Testis (tissue), 3 donors: ENCODE results near the gene ZNF655. TPM values are rescaled to one million over a fixed set of nuclear protein-coding genes. Genes with fewer than 3 reads are reported as not detected.

ENCODE experiments used
- DNase-seq: peaks from one replicate; pipeline ENCODE4 v3.0.0-alpha.2; 2019
- H3K27ac ChIP-seq, 2 donors: fragments of 200-600 bp; sonication (generic); one replicate each; pipeline ENCODE4 v1.5.1; 2019
- H3K27me3 ChIP-seq: fragments of 200-600 bp; sonication (generic); one replicate; pipeline ENCODE4 v1.5.1; 2019
- H3K36me3 ChIP-seq: fragments of 200-600 bp; sonication (generic); one replicate; pipeline ENCODE4 v1.5.1; 2017; ENCODE audit warnings: low read depth; ENCODE audit errors: missing control alignments
- H3K4me1 ChIP-seq: fragments of 200-600 bp; sonication (generic); one replicate; pipeline ENCODE4 v1.5.1; 2019
- H3K4me3 ChIP-seq, 2 donors: fragments of 200-600 bp; sonication (generic); one replicate each; pipeline ENCODE4 v1.5.1; 2017 to 2019
- H3K9me3 ChIP-seq: fragments of 200-600 bp; sonication (generic); one replicate; pipeline ENCODE4 v1.5.1; 2017
- POLR2A ChIP-seq: fragments of 450-650 bp; IDR thresholded peaks from one replicate; pipeline ENCODE4 v1.6.1; 2017; ENCODE audit warnings: antibody characterized with exemption, mild to moderate bottlenecking, moderate library complexity
- WGBS, 2 donors: methylation state at CpG; one replicate each; pipeline ENCODE4 v1.1.5; 2018; 5-methylcytosine and 5-hydroxymethylcytosine counted together
- intact Hi-C: fragments of 100-400 bp; cut with DNase I; formaldehyde crosslinking; loops from one replicate; pipeline ENCODE4 v1.15.1; 2023; ENCODE audit warnings: low total_unique reads
- polyA plus RNA-seq: library from polyadenylated mRNA; stranded (reverse); fragments of 350-450 nt; fragmentation: Illumina TruSeq; extraction: RNeasy Lipid Tissue Mini Kit (QIAGEN cat#74804); gene quantifications from one replicate; pipeline ENCODE4 v1.2.3, GENCODE V29; 2014; ENCODE audit warnings: low read depth, low replicate concordance; ENCODE audit not compliant: insufficient read depth
- total RNA-seq, 2 donors: library from RNA; depleted of rRNA; stranded (reverse); fragments of >200 nt; gene quantifications; one replicate each; pipeline ENCODE4 v1.2.3, GENCODE V29; 2016
- TF ChIP-seq, protein P1 (sequence below), 3 experiments: fragments of 450-650 bp in 2 of 3; fragments of 200-600 bp in 1 of 3; sonication (generic) in 1 of 3; IDR thresholded peaks; one replicate each; pipeline ENCODE4 v1.5.1; 2016 to 2019; ENCODE audit warnings: antibody characterized with exemption in 3 of 3, mild to moderate bottlenecking in 2 of 3, moderate library complexity in 1 of 3

The ZNF655 gene
- total and polyA plus RNA-seq, 3 donors from 2014 or later: 45.9 to 149 (median 120) TPM

DNA sequence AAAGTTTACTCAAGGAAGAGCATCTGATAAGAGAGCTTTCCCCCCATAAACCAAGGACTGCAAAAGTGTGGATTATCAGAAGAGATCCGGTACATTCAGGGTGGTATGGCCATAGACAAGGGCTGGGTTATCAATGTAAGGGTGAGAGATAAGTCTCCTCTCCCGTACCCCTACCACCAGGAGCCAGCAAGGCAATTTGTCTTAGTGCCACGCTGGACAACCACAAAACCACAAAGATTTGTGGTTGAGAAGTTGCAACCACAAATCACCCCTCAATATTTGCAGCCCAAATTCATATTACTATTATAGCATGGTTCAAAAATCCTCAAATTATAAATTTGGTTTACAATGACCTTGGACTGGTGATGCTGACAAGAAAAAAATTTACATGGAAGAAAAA, 56.1 kb downstream of the ZNF655 start:
- peaks cover 12% of the 10 kb centered on the region for H3K4me1 ChIP-seq
- H3K27me3 ChIP-seq: no peaks in the 10 kb centered on the region
- no peak for DNase-seq
- H3K9me3 ChIP-seq: no peaks in the 10 kb centered on the region
- TF ChIP-seq POLR2A: no peak
- TF ChIP-seq, protein P1, sequence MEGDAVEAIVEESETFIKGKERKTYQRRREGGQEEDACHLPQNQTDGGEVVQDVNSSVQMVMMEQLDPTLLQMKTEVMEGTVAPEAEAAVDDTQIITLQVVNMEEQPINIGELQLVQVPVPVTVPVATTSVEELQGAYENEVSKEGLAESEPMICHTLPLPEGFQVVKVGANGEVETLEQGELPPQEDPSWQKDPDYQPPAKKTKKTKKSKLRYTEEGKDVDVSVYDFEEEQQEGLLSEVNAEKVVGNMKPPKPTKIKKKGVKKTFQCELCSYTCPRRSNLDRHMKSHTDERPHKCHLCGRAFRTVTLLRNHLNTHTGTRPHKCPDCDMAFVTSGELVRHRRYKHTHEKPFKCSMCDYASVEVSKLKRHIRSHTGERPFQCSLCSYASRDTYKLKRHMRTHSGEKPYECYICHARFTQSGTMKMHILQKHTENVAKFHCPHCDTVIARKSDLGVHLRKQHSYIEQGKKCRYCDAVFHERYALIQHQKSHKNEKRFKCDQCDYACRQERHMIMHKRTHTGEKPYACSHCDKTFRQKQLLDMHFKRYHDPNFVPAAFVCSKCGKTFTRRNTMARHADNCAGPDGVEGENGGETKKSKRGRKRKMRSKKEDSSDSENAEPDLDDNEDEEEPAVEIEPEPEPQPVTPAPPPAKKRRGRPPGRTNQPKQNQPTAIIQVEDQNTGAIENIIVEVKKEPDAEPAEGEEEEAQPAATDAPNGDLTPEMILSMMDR (IDR thresholded peaks at IDR 0.05): no peak
- intact Hi-C loops: no loop called here
- no peaks in the 10 kb centered on the region for H3K36me3 ChIP-seq
- 69 to 88% methylated on average over 3 of the region's 3 CpGs for WGBS, 2 donors
- H3K4me3 ChIP-seq: no peak overlapping the region
- no peak overlapping the region for H3K27ac ChIP-seq

DNA sequence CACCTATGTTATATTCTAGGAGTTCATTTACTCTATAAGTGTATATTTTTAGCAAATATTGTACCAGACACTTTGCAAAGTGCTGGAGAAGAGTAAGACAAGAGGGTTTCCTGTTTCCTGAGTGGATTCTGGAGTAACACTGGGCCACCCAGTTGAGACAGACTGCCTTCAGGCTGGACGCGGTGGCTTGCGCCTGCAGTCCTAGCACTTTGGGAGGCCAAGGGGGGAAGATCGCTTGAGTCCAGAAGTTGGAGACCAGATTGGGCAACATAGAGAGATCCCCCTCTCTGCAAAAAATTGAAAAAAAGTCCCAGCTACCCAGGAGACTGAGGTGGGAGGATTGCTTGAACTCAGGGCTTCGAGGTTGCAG, 57.5 kb downstream of the ZNF655 start:
- Histone ChIP-seq H3K27me3 (no peaks in the 10 kb centered on the region), H3K4me3 (peak overlapping the region; percentile 94), H3K36me3 (no peaks in the 10 kb centered on the region), H3K9me3 (no peaks in the 10 kb centered on the region), H3K4me1 (peaks cover 12% of the 10 kb centered on the region), H3K27ac (peak overlapping the region in 1 of 2 donors; percentile 75)
- no peak for TF ChIP-seq POLR2A
- TF ChIP-seq, protein P1 (IDR thresholded peaks at IDR 0.05): no peak
- DNase-seq: no peak
- 58 to 60% methylated on average over 5 of the region's 5 CpGs for WGBS, 2 donors
- intact Hi-C loops: no loop called here

DNA sequence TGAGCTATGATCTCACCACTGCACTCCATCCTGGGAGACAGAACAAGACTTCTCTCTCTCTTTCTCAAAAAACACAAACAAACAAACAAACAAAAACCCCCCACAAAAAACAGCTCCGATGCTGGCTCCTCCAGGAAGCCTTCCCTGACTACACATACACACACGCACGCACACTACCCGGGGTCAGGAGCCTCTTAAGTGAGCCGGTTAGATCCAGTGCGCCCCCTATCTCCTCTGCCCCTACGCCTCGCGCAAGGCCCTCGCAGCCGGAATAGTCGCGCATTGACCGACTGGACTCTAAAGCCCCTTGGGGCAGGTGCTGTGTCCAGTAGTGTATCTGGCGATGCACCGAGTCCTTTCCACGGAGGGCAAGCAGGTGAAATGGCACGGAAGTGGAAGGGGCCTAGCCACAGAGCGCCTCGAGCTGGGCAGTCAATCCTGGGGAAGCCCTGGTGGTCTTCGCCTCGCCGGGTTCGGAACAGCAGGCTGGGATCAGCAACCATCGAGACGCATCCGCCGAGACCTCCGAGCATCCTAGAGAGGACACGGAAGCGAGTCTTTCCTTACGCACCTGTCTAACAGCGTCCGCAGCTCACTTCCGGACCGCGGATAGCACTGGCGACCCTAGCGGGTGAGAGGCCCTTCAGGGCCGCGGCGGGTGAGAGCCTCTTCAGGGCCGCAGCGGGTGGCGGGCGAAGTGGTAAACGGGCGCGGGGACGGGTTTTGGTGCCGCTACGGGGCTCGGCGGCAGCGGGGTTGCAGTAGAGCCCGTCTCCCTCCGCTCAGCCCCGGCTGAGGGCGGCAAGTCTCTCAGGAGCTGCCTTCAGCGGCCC, 58.1 kb downstream of the ZNF655 start, which contains the start of gene ZSCAN25:
Gene ZSCAN25, plus strand, starts transcription at position 588 of the 833 bp plus-strand sequence. CDS start 2,661 bp downstream, outside the sequence.
- 0% methylated on average over 1 to 34 of the region's 60 CpGs for WGBS, 2 donors
- H3K27ac ChIP-seq: peak within 1 kb of the TSS; percentile 75
- no peaks in the 10 kb centered on the region for H3K36me3 ChIP-seq
- TF ChIP-seq, protein P1 (IDR thresholded peaks at IDR 0.05): peak in 1 of 3 experiments; percentile 10
- no peak for TF ChIP-seq POLR2A
- H3K4me3 ChIP-seq: peak within 1 kb of the TSS; percentile 94
- H3K9me3 ChIP-seq: no peaks in the 10 kb centered on the region
- peaks cover 12% of the 10 kb centered on the region for H3K4me1 ChIP-seq
- intact Hi-C loops: no loop called here
- DNase-seq: peak; percentile 96
- no peaks in the 10 kb centered on the region for H3K27me3 ChIP-seq

DNA sequence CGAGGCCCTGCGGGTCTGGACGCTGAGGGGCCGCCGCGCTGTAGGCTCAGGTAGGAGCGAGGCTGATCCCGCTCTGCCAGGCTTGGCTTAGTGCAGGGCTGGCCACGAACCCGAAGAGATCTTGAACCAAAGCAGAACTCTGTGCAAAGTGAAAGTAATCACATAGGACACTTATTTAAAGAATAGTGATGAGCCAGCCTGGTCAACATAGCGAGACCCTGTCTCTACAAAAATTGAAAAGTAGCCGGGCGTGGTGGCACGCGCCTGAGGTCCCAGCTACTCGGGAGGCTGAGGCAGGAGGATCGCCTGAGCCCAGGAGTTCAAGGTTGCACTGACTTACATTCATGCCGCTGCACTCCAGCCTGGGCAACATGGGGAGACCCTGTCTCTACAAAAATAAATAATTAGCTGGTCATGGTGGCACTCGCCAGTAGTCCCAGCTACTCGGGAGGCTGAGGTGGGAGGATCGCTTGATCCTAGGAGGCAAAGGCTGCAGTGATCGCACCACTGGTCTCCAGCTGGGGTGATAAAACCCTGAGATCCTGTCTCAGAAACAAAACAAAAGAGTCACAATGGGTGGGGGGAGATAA, 58.8 kb downstream of the ZNF655 start:
- no peaks in the 10 kb centered on the region for H3K9me3 ChIP-seq
- no peak for TF ChIP-seq POLR2A
- TF ChIP-seq, protein P1 (IDR thresholded peaks at IDR 0.05): no peak
- 11 to 15% methylated on average over 15 to 18 of the region's 22 CpGs for WGBS, 2 donors
- H3K27ac ChIP-seq: peak overlapping the region; percentile 75
- H3K36me3 ChIP-seq: no peaks in the 10 kb centered on the region
- no peak for DNase-seq
- intact Hi-C loops: no loop called here
- peak overlapping the region; percentile 94 for H3K4me3 ChIP-seq
- peaks cover 12% of the 10 kb centered on the region for H3K4me1 ChIP-seq
- no peaks in the 10 kb centered on the region for H3K27me3 ChIP-seq
